Transverse colon (tissue), 4 donors: ENCODE data around the gene TEDC1.

ENCODE experiments used
- CTCF ChIP-seq, 5 experiments: fragments of 200-600 bp in 3 of 5; fragments of 450-650 bp in 2 of 5; sonication (generic) in 3 of 5; IDR thresholded peaks; 1 replicate in 2 of 5; 2 replicates in 3 of 5; pipeline ENCODE4 v1.5.1; 2016 to 2017; ENCODE audit warnings: antibody characterized with exemption in 5 of 5, inconsistent platforms in 3 of 5, mild to moderate bottlenecking in 2 of 5, moderate library complexity in 1 of 5
- POLR2A ChIP-seq: fragments of 450-650 bp; IDR thresholded peaks from one replicate; pipeline ENCODE4 v1.6.1; 2016; ENCODE audit warnings: antibody characterized with exemption, mild to moderate bottlenecking, moderate library complexity
- POLR2AphosphoS5 ChIP-seq, 3 donors: sonication (generic); formaldehyde crosslinking; IDR thresholded peaks; one replicate each; pipeline ENCODE4 v1.6.1; 2016; ENCODE audit warnings: antibody characterized with exemption in 3 of 3

- TF ChIP-seq CTCF (IDR thresholded peaks at IDR 0.05), result no peak
- no peak for TF ChIP-seq POLR2A
- TF ChIP-seq POLR2AphosphoS5 (IDR thresholded peaks at IDR 0.05), result no peak
These were observed 41.5 kb upstream of the TEDC1 start for GRCh38 chr14:105449276-105450122.
